Adrenal gland (tissue), 5 donors: Measurements from ENCODE around the gene SLC22A4.

Experiments
- CTCF ChIP-seq, 6 experiments: fragments of 450-650 bp in 4 of 6; fragments of 200-600 bp in 2 of 6; sonication (generic) in 1 of 6; IDR thresholded peaks; 1 replicate in 5 of 6; 2 replicates in 1 of 6; pipeline versions ENCODE4 v1.5.1 to v1.8.0; 2016 to 2021; ENCODE audit warnings: antibody characterized with exemption in 6 of 6, mild to moderate bottlenecking in 2 of 6, moderate library complexity in 1 of 6
- POLR2A ChIP-seq, 2 donors: fragments of 450-650 bp; IDR thresholded peaks; one replicate each; pipeline ENCODE4 v1.6.1; 2017; ENCODE audit warnings: antibody characterized with exemption in 2 of 2, mild to moderate bottlenecking in 2 of 2, moderate library complexity in 1 of 2
- donor health status: DM: no; HTN: no; CAD: no.

- TF ChIP-seq CTCF (IDR thresholded peaks at IDR 0.05) (no peak), POLR2A (IDR thresholded peaks at IDR 0.05) (no peak)
Measured at GRCh38 chr5:132335402-132335801, 41.2 kb downstream of the SLC22A4 start.
